Osteoblast (primary cell): ENCODE results near the gene SPTBN1. TPM values are rescaled to one million over a fixed set of nuclear protein-coding genes. Genes with fewer than 3 reads are reported as not detected.

ENCODE experiments used
- DNase-seq: peaks from one replicate; pipeline ENCODE4 v3.0.0; 2011; ENCODE audit warnings: low spot score, mixed read lengths; ENCODE audit not compliant: insufficient read length; ENCODE audit errors: missing footprints
- H2AFZ ChIP-seq: 2 replicates; pipeline ENCODE4 v1.6.0; 2011; ENCODE audit warnings: mild to moderate bottlenecking, low read length
- H3K27ac ChIP-seq: 2 replicates; pipeline ENCODE4 v1.5.1; 2011; ENCODE audit warnings: mild to moderate bottlenecking, low read depth, low read length, moderate library complexity
- H3K27me3 ChIP-seq: 2 replicates; pipeline ENCODE4 v1.6.0; 2012; ENCODE audit warnings: mild to moderate bottlenecking, control low read depth, inconsistent platforms, low read length, moderate library complexity; ENCODE audit not compliant: insufficient read depth
- H3K36me3 ChIP-seq: 2 replicates; pipeline ENCODE4 v1.5.1; 2011; ENCODE audit warnings: mild to moderate bottlenecking, low read length, control low read depth, moderate library complexity; ENCODE audit not compliant: insufficient read depth
- H3K4me1 ChIP-seq: 2 replicates; pipeline ENCODE4 v1.5.1; 2011; ENCODE audit warnings: mild to moderate bottlenecking, low read length, control low read depth, moderate library complexity; ENCODE audit not compliant: insufficient read depth
- H3K4me2 ChIP-seq: 2 replicates; pipeline ENCODE4 v1.6.0; 2011; ENCODE audit warnings: mild to moderate bottlenecking, low read length; ENCODE audit not compliant: insufficient read depth
- H3K4me3 ChIP-seq: fragments of 200-600 bp; sonication (generic); 3 replicates; pipeline ENCODE4 v1.5.1; 2012; ENCODE audit warnings: mild to moderate bottlenecking, low read length, inconsistent platforms; ENCODE audit not compliant: insufficient read depth
- H3K79me2 ChIP-seq: 2 replicates; pipeline ENCODE4 v1.6.0; 2012; ENCODE audit warnings: mild to moderate bottlenecking, low read length, control low read depth, inconsistent platforms; ENCODE audit not compliant: insufficient read depth
- H3K9me3 ChIP-seq: 2 replicates; pipeline ENCODE4 v1.5.1; 2011; ENCODE audit warnings: low read depth, low read length, control low read depth
- H4K20me1 ChIP-seq: 2 replicates; pipeline ENCODE4 v1.6.0; 2012; ENCODE audit warnings: mild to moderate bottlenecking, low read length, control low read depth; ENCODE audit not compliant: insufficient read depth
- total RNA-seq: library from RNA; depleted of rRNA; stranded (reverse); fragments of >200 nt; gene quantifications from 2 replicates; pipeline ENCODE4 v1.2.3, GENCODE V29; 2012
- TF ChIP-seq, protein P1 (sequence below): IDR thresholded peaks from 2 replicates; pipeline ENCODE4 v1.5.1; 2011; ENCODE audit warnings: mild to moderate bottlenecking, low read depth, low read length, moderate library complexity; ENCODE audit errors: extremely low read depth

The SPTBN1 gene
- total RNA-seq, 1 donor, result 249 TPM

DNA sequence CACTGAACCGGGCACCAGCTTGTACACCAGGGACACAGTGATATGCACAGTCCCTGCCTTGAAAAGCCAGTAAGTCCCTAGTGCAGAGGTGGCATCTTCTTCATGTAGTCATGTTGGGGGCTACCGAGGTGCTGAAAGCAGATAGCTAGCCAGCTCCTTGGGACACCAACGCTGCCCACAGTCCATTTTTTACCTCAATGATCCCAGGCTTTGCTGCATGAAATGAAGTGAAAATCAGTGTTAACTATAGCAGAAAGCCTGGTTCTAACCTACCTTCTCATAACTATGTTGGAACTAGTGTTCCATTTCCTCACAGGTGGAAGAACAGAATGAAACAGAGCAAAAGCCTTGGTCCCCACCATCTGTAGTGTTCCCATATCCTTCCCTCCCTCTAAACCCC lies 200.7 kb downstream of the SPTBN1 start:
- Histone ChIP-seq H3K79me2 (peaks cover 21% of the 10 kb centered on the region), H3K9me3 (no peaks in the 10 kb centered on the region), H4K20me1 (peaks cover 31% of the 10 kb centered on the region), H3K4me1 (peaks cover 13% of the 10 kb centered on the region), H2AFZ (no peak overlapping the region), H3K27ac (no peak overlapping the region), H3K4me2 (no peak overlapping the region), H3K27me3 (no peaks in the 10 kb centered on the region), H3K4me3 (no peak overlapping the region), H3K36me3 (peaks cover 90% of the 10 kb centered on the region)
- TF ChIP-seq, protein P1, sequence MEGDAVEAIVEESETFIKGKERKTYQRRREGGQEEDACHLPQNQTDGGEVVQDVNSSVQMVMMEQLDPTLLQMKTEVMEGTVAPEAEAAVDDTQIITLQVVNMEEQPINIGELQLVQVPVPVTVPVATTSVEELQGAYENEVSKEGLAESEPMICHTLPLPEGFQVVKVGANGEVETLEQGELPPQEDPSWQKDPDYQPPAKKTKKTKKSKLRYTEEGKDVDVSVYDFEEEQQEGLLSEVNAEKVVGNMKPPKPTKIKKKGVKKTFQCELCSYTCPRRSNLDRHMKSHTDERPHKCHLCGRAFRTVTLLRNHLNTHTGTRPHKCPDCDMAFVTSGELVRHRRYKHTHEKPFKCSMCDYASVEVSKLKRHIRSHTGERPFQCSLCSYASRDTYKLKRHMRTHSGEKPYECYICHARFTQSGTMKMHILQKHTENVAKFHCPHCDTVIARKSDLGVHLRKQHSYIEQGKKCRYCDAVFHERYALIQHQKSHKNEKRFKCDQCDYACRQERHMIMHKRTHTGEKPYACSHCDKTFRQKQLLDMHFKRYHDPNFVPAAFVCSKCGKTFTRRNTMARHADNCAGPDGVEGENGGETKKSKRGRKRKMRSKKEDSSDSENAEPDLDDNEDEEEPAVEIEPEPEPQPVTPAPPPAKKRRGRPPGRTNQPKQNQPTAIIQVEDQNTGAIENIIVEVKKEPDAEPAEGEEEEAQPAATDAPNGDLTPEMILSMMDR, result no peak
- no peak for DNase-seq

DNA sequence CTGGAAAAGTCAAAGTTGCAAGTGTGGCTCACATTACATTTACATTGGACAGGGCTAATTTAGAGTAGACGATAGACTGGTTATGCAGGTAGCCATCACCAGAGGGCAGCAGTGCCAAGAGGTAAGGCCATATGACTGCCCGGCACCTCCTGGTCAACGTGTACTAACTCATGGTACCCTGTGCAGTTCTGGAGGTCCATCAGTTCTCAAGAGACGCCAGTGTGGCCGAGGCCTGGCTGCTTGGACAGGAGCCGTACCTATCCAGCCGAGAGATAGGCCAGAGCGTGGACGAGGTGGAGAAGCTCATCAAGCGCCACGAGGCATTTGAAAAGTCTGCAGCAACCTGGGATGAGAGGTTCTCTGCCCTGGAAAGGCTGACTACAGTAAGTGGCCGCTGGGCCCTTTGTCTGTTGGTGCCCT lies 201.5 kb downstream of the SPTBN1 start:
- Histone ChIP-seq H3K27ac (no peak overlapping the region), H4K20me1 (peaks cover 31% of the 10 kb centered on the region), H3K4me3 (no peak overlapping the region), H3K4me2 (no peak overlapping the region), H3K27me3 (no peaks in the 10 kb centered on the region), H3K9me3 (no peaks in the 10 kb centered on the region), H3K79me2 (peaks cover 19% of the 10 kb centered on the region), H2AFZ (no peak overlapping the region), H3K4me1 (peaks cover 13% of the 10 kb centered on the region), H3K36me3 (peaks cover 92% of the 10 kb centered on the region)
- no peak for DNase-seq
- TF ChIP-seq, protein P1, result peak; percentile 59

DNA sequence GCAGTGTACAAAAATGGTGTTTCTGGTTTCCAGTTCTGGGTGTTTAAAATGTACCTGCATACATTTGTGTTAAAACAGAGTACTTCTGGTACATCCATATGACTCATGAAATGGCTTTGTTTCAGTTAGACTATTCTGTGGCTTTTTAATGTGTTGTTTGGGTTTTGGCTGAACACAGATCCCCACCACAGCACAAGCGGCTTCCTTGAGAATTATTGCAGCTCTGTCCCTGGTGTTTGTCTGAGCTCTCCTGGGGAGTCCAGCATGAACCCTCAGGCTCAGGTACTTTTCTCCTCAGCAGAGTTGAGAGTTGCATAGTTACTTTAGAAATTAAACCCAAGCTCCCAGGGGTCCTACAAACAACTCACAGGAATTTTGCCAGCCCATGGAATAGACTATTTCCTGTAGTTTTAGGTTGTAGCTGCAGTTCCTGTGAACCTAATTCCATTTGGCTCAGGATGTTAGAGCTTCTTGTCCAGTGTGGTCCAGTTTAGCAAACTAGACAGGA lies 202.5 kb downstream of the SPTBN1 start:
- peaks cover 13% of the 10 kb centered on the region for H3K4me1 ChIP-seq
- no peaks in the 10 kb centered on the region for H3K9me3 ChIP-seq
- TF ChIP-seq, protein P1, result no peak
- H3K27me3 ChIP-seq, result no peaks in the 10 kb centered on the region
- peaks cover 24% of the 10 kb centered on the region for H3K79me2 ChIP-seq
- H3K36me3 ChIP-seq, result peaks cover 92% of the 10 kb centered on the region
- H3K27ac ChIP-seq, result no peak overlapping the region
- peaks cover 31% of the 10 kb centered on the region for H4K20me1 ChIP-seq
- no peak for DNase-seq
- H3K4me3 ChIP-seq, result no peak overlapping the region
- no peak overlapping the region for H2AFZ ChIP-seq
- no peak overlapping the region for H3K4me2 ChIP-seq

DNA sequence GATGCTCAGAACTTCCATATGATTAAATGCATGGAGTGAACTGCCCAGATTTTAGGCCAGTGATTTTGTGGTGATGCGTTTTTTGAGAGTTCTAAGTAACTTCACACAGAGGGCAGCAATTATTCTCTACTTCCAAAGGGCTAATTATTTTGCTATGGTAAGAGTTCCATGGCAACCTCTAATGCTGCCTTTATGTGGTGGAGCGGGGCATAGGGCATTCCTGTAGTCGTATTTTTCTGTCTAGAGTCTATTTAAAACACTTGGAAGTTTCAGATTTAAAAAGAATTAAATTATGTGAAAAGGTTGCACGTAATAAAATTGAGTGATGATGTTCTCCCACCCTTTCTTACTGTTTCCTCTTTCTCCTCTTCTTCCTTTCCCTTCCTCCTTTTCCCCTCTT lies 203.4 kb downstream of the SPTBN1 start:
- H3K4me3 ChIP-seq, result no peak overlapping the region
- H4K20me1 ChIP-seq, result peaks cover 31% of the 10 kb centered on the region
- H3K79me2 ChIP-seq, result peaks cover 25% of the 10 kb centered on the region
- DNase-seq, result no peak
- H3K27ac ChIP-seq, result no peak overlapping the region
- TF ChIP-seq, protein P1, result no peak
- H3K4me2 ChIP-seq, result no peak overlapping the region
- peaks cover 91% of the 10 kb centered on the region for H3K36me3 ChIP-seq
- H3K27me3 ChIP-seq, result no peaks in the 10 kb centered on the region
- H3K4me1 ChIP-seq, result peaks cover 13% of the 10 kb centered on the region
- no peaks in the 10 kb centered on the region for H3K9me3 ChIP-seq
- H2AFZ ChIP-seq, result no peak overlapping the region
